CD4-positive, alpha-beta T cell (primary cell): ENCODE results near the gene ZNF619. TPM values are rescaled to one million over a fixed set of nuclear protein-coding genes. Genes with fewer than 3 reads are reported as not detected.
A peak's percentile ranks its signal among the peaks of the same experiment; 100 is the strongest.

Experiments used
- ATAC-seq: fragments of 200-7000 bp; cut with Tn5 transposase; one replicate; pipeline ENCODE4 v1.10.0; 2022; ENCODE audit warnings: mild to moderate bottlenecking; ENCODE audit not compliant: poor library complexity
- CTCF ChIA-PET: fragments of 350-600 bp; sonication (Branson Sonifier 250); formaldehyde crosslinking; loops from one replicate; lab custom pipeline; 2021; ENCODE audit warnings: antibody characterized with exemption, inconsistent platforms; lab: Charles Lee
- POLR2A ChIA-PET: fragments of 350-600 bp; sonication (Branson Sonifier 250); formaldehyde crosslinking; loops from one replicate; lab custom pipeline; 2021; ENCODE audit warnings: antibody characterized with exemption, inconsistent platforms; lab: Charles Lee
- DNase-seq, 14 experiments: peaks; one replicate each; pipeline ENCODE4 v3.0.0-alpha.2; 2013 to 2020; ENCODE audit warnings: mixed read lengths in 2 of 14
- H3K27ac ChIP-seq, 2 donors: one replicate each; pipeline versions ENCODE4 v1.5.1 to v1.7.0; 2013; ENCODE audit warnings: low read length in 2 of 2, low read depth in 1 of 2, mild to moderate bottlenecking in 1 of 2
- H3K27me3 ChIP-seq, 2 experiments: 1 replicate in 1 of 2; 2 replicates in 1 of 2; pipeline versions ENCODE4 v1.6.1 to v1.7.0; 2013; ENCODE audit warnings: low read length in 2 of 2, control low read depth in 1 of 2, mild to moderate bottlenecking in 1 of 2, moderate library complexity in 1 of 2; ENCODE audit not compliant: insufficient read depth in 2 of 2, control insufficient read depth in 1 of 2
- H3K36me3 ChIP-seq: one replicate; pipeline ENCODE4 v1.6.1; 2013; ENCODE audit warnings: low read length, control low read depth; ENCODE audit not compliant: insufficient read depth
- H3K4me1 ChIP-seq: one replicate; pipeline ENCODE4 v1.6.1; 2013; ENCODE audit warnings: low read length, control low read depth; ENCODE audit not compliant: insufficient read depth
- H3K4me3 ChIP-seq: one replicate; pipeline ENCODE4 v1.5.1; 2013; ENCODE audit warnings: mild to moderate bottlenecking, low read length, moderate library complexity
- H3K9me3 ChIP-seq, 2 experiments: 1 replicate in 1 of 2; 2 replicates in 1 of 2; pipeline versions ENCODE4 v1.6.1 to v1.7.0; 2013; ENCODE audit warnings: low read length in 2 of 2, mild to moderate bottlenecking in 2 of 2, control low read depth in 1 of 2, moderate library complexity in 1 of 2; ENCODE audit not compliant: control insufficient read depth in 1 of 2, insufficient read depth in 1 of 2
- H3K27ac Mint-ChIP-seq: one replicate; pipeline ENCODE4 v1.8.0; 2020; ENCODE audit warnings: mixed read lengths
- H3K27me3 Mint-ChIP-seq: one replicate; pipeline ENCODE4 v1.8.0; 2021; ENCODE audit warnings: mixed read lengths
- H3K36me3 Mint-ChIP-seq: one replicate; pipeline ENCODE4 v1.8.0; 2021; ENCODE audit warnings: low read depth, mixed read lengths
- H3K4me1 Mint-ChIP-seq: one replicate; pipeline ENCODE4 v1.8.0; 2021; ENCODE audit warnings: low read depth, mixed read lengths
- H3K4me3 Mint-ChIP-seq: one replicate; pipeline ENCODE4 v1.8.0; 2020; ENCODE audit warnings: mild to moderate bottlenecking, mixed read lengths
- H3K9me3 Mint-ChIP-seq: one replicate; pipeline ENCODE4 v1.8.0; 2020; ENCODE audit warnings: mixed read lengths
- intact Hi-C, 2 experiments: fragments of 100-400 bp; cut with DNase I in 1 of 2; cut with micrococcal nuclease in 1 of 2; formaldehyde crosslinking; loops; one replicate each; pipeline versions ENCODE4 v1.15.1 to v1.9.0; 2023 to 2025; cut with DNase I, micrococcal nuclease
- total RNA-seq, 174 experiments: library from RNA in 2 of 174; stranded (reverse) in 2 of 174; gene quantifications; one replicate each; pipeline ENCODE4 v1.2.3 and lab custom pipeline; 2021 to 2026
- TF ChIP-seq, protein P1 (sequence below): fragments of 200-600 bp; IDR thresholded peaks from one replicate; pipeline ENCODE4 v1.8.0; 2022; ENCODE audit warnings: antibody characterized with exemption, mild to moderate bottlenecking

ZNF619 gene
- total RNA-seq, 2 experiments from 2014 or later: 2.6 to 2.9 TPM

DNA sequence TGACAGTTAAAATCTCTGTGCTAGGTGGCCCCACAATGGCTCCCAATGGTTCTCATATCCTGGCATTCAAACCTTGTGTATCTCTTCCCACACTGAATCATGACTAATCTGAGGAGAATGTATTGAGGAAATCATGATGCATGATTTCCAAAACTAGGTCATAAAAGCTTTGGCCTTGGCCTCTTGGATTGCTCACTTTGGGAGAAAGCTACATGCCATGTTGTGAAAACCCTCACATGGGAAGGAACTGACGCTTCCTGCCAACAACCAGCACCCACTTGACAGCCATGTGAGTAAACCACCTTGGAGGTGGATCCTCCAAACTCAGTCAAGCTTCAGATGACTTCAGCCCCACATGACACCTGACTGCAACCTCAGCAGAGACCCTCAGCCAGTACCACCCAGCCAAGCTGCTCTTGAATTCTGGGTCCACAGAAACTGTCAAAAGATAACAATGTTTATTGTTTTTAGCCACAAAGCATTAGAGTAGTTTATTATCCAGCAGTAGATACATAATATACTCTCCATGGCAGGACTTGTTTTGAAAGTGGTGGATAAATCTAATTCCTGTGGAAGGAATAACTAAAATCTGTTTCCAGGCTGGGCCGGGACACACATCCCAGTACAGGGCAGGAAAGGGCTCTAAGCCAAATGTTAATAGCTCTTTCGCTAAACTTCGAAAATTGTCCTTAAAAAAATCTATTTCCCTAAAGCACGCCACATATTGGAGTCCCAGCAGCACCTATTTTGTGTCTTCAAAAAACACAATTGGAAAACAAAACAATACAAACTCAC lies 27.9 kb downstream of the ZNF619 start:
- no peaks in the 10 kb centered on the region for H3K9me3 Mint-ChIP-seq
- Histone ChIP-seq H3K4me3 (no peak overlapping the region), H3K9me3 (no peaks in the 10 kb centered on the region), H3K27me3 (no peaks in the 10 kb centered on the region), H3K36me3 (no peaks in the 10 kb centered on the region), H3K27ac (no peak overlapping the region), H3K4me1 (peaks cover 7% of the 10 kb centered on the region)
- no peaks in the 10 kb centered on the region for H3K27me3 Mint-ChIP-seq
- peaks cover 4% of the 10 kb centered on the region for H3K36me3 Mint-ChIP-seq
- intact Hi-C loops: no loop called here
- peaks cover 23% of the 10 kb centered on the region for H3K4me1 Mint-ChIP-seq
- no peak for ATAC-seq
- TF ChIP-seq, protein P1, sequence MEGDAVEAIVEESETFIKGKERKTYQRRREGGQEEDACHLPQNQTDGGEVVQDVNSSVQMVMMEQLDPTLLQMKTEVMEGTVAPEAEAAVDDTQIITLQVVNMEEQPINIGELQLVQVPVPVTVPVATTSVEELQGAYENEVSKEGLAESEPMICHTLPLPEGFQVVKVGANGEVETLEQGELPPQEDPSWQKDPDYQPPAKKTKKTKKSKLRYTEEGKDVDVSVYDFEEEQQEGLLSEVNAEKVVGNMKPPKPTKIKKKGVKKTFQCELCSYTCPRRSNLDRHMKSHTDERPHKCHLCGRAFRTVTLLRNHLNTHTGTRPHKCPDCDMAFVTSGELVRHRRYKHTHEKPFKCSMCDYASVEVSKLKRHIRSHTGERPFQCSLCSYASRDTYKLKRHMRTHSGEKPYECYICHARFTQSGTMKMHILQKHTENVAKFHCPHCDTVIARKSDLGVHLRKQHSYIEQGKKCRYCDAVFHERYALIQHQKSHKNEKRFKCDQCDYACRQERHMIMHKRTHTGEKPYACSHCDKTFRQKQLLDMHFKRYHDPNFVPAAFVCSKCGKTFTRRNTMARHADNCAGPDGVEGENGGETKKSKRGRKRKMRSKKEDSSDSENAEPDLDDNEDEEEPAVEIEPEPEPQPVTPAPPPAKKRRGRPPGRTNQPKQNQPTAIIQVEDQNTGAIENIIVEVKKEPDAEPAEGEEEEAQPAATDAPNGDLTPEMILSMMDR: no peak
- peak overlapping the region; percentile 97 for H3K4me3 Mint-ChIP-seq
- no peak for DNase-seq
- ChIA-PET POLR2A (interaction anchor here (0.5 to 2.1 kb wide), 8 partner anchors 20 to 1580 kb away, joined by 3 to 16 read pairs (median 4); partner anchors contain the start of genes CTNNB1, RPL14, ZNF619 and ZNF621), CTCF (interaction anchor here (0.9 to 1.9 kb wide), 5 partner anchors 9 to 196 kb away, joined by 3 to 6 read pairs (median 5); partner anchors contain the start of genes EIF1B, RPL14 and ZNF619)
- peak overlapping the region; percentile 70 for H3K27ac Mint-ChIP-seq

DNA sequence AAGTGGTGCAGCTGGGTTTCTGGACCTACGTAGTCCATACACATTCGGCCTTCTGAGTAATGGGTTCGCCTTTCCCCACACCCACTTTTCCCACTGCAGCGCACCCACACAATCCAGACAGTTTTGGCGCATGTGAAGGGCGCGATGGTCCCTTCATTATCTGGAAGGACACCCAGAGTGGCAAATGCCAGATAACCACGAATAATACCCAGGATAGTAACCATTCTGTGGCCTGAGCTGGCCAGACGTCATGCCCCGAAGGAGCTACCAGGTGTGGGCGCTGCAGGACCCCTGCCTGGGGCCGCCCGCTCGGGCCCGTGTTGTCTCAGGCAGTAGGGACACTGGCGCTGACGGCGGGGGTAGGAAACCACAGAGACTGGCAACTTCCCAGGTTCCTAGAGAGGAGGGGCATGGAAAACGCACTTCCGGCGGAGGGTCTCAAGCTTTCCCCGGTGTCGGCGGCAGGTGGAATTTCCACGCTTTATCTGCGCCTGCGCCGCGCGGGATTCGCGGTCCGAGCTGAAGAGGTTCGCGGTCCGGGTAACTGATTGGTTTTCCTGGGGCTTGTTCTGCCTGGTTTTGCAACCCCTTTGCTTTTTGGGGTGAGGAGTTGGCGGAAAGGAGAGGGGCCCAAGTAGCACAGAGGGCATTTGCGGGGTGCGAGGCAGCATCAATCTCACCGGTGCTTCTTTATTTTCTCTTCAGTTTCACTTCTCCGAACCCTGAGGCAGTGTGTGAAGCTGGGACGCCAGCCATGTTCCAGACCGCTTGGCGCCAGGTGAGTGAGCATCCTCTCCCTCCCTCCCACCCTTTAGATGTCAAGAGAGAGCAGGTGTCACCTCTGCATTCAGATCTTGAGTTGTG lies 28.9 kb downstream of the ZNF619 start, which contains the start of gene ZNF620:
Gene ZNF620, plus strand, starts transcription at position 441 of the 864 bp plus-strand sequence. Its CDS starts 314 bp downstream, at position 755.
- Mint-ChIP-seq H3K9me3 (no peaks in the 10 kb centered on the region), H3K27me3 (no peaks in the 10 kb centered on the region), H3K27ac (peak within 1 kb of the TSS; percentile 70), H3K4me1 (peaks cover 23% of the 10 kb centered on the region), H3K4me3 (peak within 1 kb of the TSS; percentile 97), H3K36me3 (peaks cover 4% of the 10 kb centered on the region)
- intact Hi-C loops: no loop called here
- DNase-seq: peak; percentile 5 to 73 (median 36)
- Histone ChIP-seq H3K27me3 (no peaks in the 10 kb centered on the region), H3K27ac (no peak within 1 kb of the TSS), H3K9me3 (no peaks in the 10 kb centered on the region), H3K4me3 (peak within 1 kb of the TSS; percentile 83), H3K36me3 (no peaks in the 10 kb centered on the region), H3K4me1 (peaks cover 7% of the 10 kb centered on the region)
- ChIA-PET POLR2A (interaction anchor here (0.6 to 2.1 kb wide), 8 partner anchors 19 to 693 kb away, joined by 3 to 16 read pairs (median 6); partner anchors contain the start of genes CTNNB1, RPL14, ZNF619 and ZNF621), CTCF (interaction anchor here (0.6 to 1.9 kb wide), 6 partner anchors 10 to 197 kb away, joined by 3 to 6 read pairs (median 4); partner anchors contain the start of genes EIF1B, RPL14 and ZNF619)
- ATAC-seq: peak; percentile 69
- TF ChIP-seq, protein P1: peak; percentile 31

DNA sequence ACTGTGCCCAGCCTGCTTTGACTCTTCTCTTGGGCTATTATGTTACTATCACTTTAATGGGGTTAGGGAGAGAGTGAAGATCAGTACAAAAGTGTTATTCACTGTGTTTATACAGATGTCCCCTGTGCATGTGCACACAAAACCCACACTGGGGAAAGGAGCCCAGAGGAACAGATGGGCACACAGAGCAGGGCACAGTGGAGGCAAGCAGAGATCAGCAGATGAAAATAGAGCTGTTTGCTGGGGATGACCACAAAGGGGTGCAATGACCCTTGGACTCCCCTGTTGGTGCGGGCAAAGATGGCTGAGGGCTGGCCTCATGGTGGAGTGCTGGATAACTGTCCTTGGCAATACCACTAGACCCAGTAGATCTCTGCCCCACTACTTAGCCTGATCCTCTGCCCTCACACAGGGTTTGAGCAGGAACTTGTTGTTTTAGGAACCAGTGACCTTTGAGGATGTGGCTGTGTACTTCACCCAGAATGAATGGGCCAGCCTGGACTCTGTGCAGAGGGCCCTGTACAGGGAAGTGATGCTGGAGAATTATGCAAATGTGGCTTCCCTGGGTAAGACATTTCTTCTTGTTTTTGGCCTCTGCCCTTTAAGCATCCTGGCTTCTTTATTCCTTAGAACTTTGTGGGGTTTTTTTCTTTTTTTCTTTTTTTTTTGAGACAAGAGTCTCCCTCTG lies 34.3 kb downstream of the ZNF619 start:
- H3K9me3 ChIP-seq: no peaks in the 10 kb centered on the region
- ChIA-PET POLR2A (no interaction called here), CTCF (no interaction called here)
- H3K36me3 Mint-ChIP-seq: peaks cover 18% of the 10 kb centered on the region
- intact Hi-C loops: no loop called here
- H3K27me3 Mint-ChIP-seq: no peaks in the 10 kb centered on the region
- no peaks in the 10 kb centered on the region for H3K9me3 Mint-ChIP-seq
- no peak overlapping the region for H3K4me3 ChIP-seq
- ATAC-seq (no peak), DNase-seq (no peak)
- no peak overlapping the region for H3K27ac Mint-ChIP-seq
- H3K27me3 ChIP-seq: no peaks in the 10 kb centered on the region
- no peak overlapping the region for H3K27ac ChIP-seq
- no peak overlapping the region for H3K4me3 Mint-ChIP-seq
- no peaks in the 10 kb centered on the region for H3K4me1 ChIP-seq
- peaks cover 2% of the 10 kb centered on the region for H3K36me3 ChIP-seq
- peaks cover 8% of the 10 kb centered on the region for H3K4me1 Mint-ChIP-seq
- TF ChIP-seq, protein P1: no peak
